Measurements from ENCODE around the gene ABCA5. TPM values are rescaled to one million over a fixed set of nuclear protein-coding genes. Genes with fewer than 3 reads are reported as not detected.

Gene ABCA5
- polyA plus RNA-seq, 3 donors = 0.50 to 3.1 (median 0.73) TPM

- H3K27me3 Mint-ChIP-seq (ENCODE audit: low read depth in 3 of 3) = no peaks in the 10 kb centered on the region
- Histone ChIP-seq H3K9ac (ENCODE audit: insufficient read depth, low read length, poor library complexity, severe bottlenecking) (no peak overlapping the region), H3K4me2 (replicated peaks; ENCODE audit: extremely low read depth, low read length, poor library complexity, severe bottlenecking) (no peak overlapping the region), H3K27me3 (ENCODE audit: control insufficient read depth in 2 of 2, insufficient read depth in 2 of 2, low read length in 2 of 2) (no peaks in the 10 kb centered on the region), H2AFZ (ENCODE audit: insufficient read depth, low read depth, low read length, poor library complexity, severe bottlenecking) (no peak overlapping the region), H4K20me1 (ENCODE audit: insufficient read depth, low read length) (no peaks in the 10 kb centered on the region), H3K4me3 (replicated peaks in 1 of 3; ENCODE audit: low read depth in 2 of 3, low read length in 3 of 3) (no peak overlapping the region), H3K36me3 (replicated peaks in 1 of 2; ENCODE audit: control insufficient read depth in 1 of 2, insufficient read depth in 2 of 2, low read length in 2 of 2) (no peaks in the 10 kb centered on the region), H3K79me2 (ENCODE audit: insufficient read depth, low read length) (no peaks in the 10 kb centered on the region), H3K27ac (ENCODE audit: low read depth in 1 of 2, low read length in 2 of 2) (no peak overlapping the region), H3K4me1 (ENCODE audit: control insufficient read depth in 1 of 2, insufficient read depth in 2 of 2, low read length in 2 of 2) (no peaks in the 10 kb centered on the region), H3K9me3 (replicated peaks in 1 of 2; ENCODE audit: control insufficient read depth in 1 of 2, insufficient read depth in 1 of 2, low read length in 2 of 2) (no peaks in the 10 kb centered on the region)
- WGBS (ENCODE audit: insufficient coverage) = 100% methylated on average over 1 of the region's 6 CpGs
- no peaks in the 10 kb centered on the region for H3K4me1 Mint-ChIP-seq
- H3K27ac Mint-ChIP-seq = no peak overlapping the region
- peaks cover 2 to 3% of the 10 kb centered on the region in 2 donors for H3K36me3 Mint-ChIP-seq
- intact Hi-C loops (cut with micrococcal nuclease) = no loop called here
- H3K4me3 Mint-ChIP-seq = no peak overlapping the region
- no peak for TF ChIP-seq CTCF (IDR thresholded peaks at IDR 0.05)
- DNase-seq = no peak
- H3K9me3 Mint-ChIP-seq = no peaks in the 10 kb centered on the region
Measured at GRCh38 chr17:69314246-69315065, 12.5 kb downstream of the ABCA5 start.

GRCh38 chr17:69305177-69305576, 21.8 kb downstream of the ABCA5 start:
- Histone ChIP-seq H3K4me2 (replicated peaks; ENCODE audit: extremely low read depth, low read length, poor library complexity, severe bottlenecking) (no peak overlapping the region), H3K9ac (ENCODE audit: insufficient read depth, low read length, poor library complexity, severe bottlenecking) (no peak overlapping the region), H2AFZ (ENCODE audit: insufficient read depth, low read depth, low read length, poor library complexity, severe bottlenecking) (no peak overlapping the region), H3K27ac (ENCODE audit: low read depth in 1 of 2, low read length in 2 of 2) (no peak overlapping the region), H3K4me1 (ENCODE audit: control insufficient read depth in 1 of 2, insufficient read depth in 2 of 2, low read length in 2 of 2) (no peaks in the 10 kb centered on the region), H3K27me3 (ENCODE audit: control insufficient read depth in 2 of 2, insufficient read depth in 2 of 2, low read length in 2 of 2) (no peaks in the 10 kb centered on the region), H3K9me3 (replicated peaks in 1 of 2; ENCODE audit: control insufficient read depth in 1 of 2, insufficient read depth in 1 of 2, low read length in 2 of 2) (no peaks in the 10 kb centered on the region), H3K79me2 (ENCODE audit: insufficient read depth, low read length) (no peaks in the 10 kb centered on the region), H4K20me1 (ENCODE audit: insufficient read depth, low read length) (no peaks in the 10 kb centered on the region), H3K4me3 (replicated peaks in 1 of 3; ENCODE audit: low read depth in 2 of 3, low read length in 3 of 3) (no peak overlapping the region), H3K36me3 (replicated peaks in 1 of 2; ENCODE audit: control insufficient read depth in 1 of 2, insufficient read depth in 2 of 2, low read length in 2 of 2) (no peaks in the 10 kb centered on the region)
- Mint-ChIP-seq H3K4me1 (peaks cover 1% of the 10 kb centered on the region), H3K4me3 (no peak overlapping the region), H3K27ac (no peak overlapping the region), H3K36me3 (peaks cover 3 to 7% of the 10 kb centered on the region in 2 donors), H3K27me3 (ENCODE audit: low read depth in 3 of 3) (no peaks in the 10 kb centered on the region), H3K9me3 (no peaks in the 10 kb centered on the region)
- WGBS (ENCODE audit: insufficient coverage) = 100% methylated on average over 1 of the region's 2 CpGs
- intact Hi-C loops (cut with micrococcal nuclease) = no loop called here
- DNase-seq = no peak
- no peak for TF ChIP-seq CTCF (IDR thresholded peaks at IDR 0.05)

Data from CD14-positive monocyte (primary cell).